Measurements from ENCODE around the gene TRMT61B.

Gene TRMT61B

DNA sequence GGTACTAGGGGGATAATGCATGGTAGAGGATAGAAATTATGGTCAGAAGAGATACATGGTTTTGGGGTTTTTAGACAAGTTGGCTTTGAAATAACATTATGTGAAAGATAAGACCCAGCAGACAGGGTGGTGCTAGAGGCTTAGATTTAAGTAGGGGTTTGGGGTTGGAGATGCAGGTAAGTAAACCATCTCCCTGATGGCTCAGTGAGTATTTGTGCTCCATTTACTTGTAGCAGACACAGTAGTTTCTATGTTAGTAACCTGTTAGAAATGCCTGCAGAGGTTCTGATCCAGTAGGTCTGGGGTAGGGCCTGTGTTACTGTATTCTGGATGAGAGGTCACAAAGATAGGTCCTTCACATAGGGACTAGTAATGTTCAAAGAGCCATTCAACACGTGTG, 38.1 kb upstream of the TRMT61B start:
- Histone ChIP-seq H3K9me3 (ENCODE audit: insufficient read depth, low read length) (no peaks in the 10 kb centered on the region), H3K4me2 (ENCODE audit: low read depth, low read length, poor library complexity, severe bottlenecking) (no peak overlapping the region), H2AFZ (ENCODE audit: low read depth, low read length, severe bottlenecking) (no peak overlapping the region), H3K27me3 (ENCODE audit: low read length) (no peaks in the 10 kb centered on the region), H3K27ac (ENCODE audit: low read depth, low read length) (no peak overlapping the region), H3F3A (ENCODE audit: insufficient read depth) (peaks cover 3% of the 10 kb centered on the region; the same call in 1 of the 2 replicates), H3K9me2 (replicated peaks; ENCODE audit: insufficient read depth, low read length) (no peaks in the 10 kb centered on the region), H3K79me2 (ENCODE audit: insufficient read depth, low read length) (peaks cover 92% of the 10 kb centered on the region), H3K36me3 (ENCODE audit: low read length) (peaks cover 50% of the 10 kb centered on the region), H3K4me3 (ENCODE audit: insufficient read depth, low read length, poor library complexity, severe bottlenecking) (no peak overlapping the region), H4K20me1 (ENCODE audit: low read depth, low read length) (peaks cover 47% of the 10 kb centered on the region), H3K9ac (ENCODE audit: low read length) (no peak overlapping the region)
- no peak for TF ChIP-seq EZH2phosphoT487 (conservative IDR thresholded peaks at IDR 0.05; ENCODE audit: low read length)

DNA sequence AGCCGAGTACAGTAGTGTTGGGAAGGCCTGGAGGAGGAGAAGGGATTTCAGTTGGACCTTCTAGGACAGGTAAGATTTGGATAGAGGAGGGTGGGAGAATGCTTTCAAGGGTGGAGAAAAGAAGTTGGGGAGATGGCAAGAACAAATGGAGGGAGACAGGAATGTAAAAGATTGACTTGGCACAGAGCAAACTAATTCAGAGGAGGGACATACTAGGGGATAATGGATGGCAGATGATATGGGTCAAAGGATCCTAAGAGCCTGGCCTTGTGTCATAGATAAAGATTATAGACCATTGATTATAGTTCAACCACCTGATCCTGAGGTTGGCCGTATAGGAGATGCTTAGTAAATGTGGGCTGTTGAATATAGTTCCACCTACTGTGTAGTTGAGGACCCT, 36.7 kb upstream of the TRMT61B start:
- no peak overlapping the region for H3K4me2 ChIP-seq (ENCODE audit: low read depth, low read length, poor library complexity, severe bottlenecking)
- peaks cover 55% of the 10 kb centered on the region for H3K36me3 ChIP-seq (ENCODE audit: low read length)
- H3K9me2 ChIP-seq (replicated peaks; ENCODE audit: insufficient read depth, low read length) = no peaks in the 10 kb centered on the region
- H3K9me3 ChIP-seq (ENCODE audit: insufficient read depth, low read length) = no peaks in the 10 kb centered on the region
- no peak overlapping the region for H3K9ac ChIP-seq (ENCODE audit: low read length)
- peaks cover 97% of the 10 kb centered on the region for H3K79me2 ChIP-seq (ENCODE audit: insufficient read depth, low read length)
- no peak overlapping the region for H3K4me3 ChIP-seq (ENCODE audit: insufficient read depth, low read length, poor library complexity, severe bottlenecking)
- no peaks in the 10 kb centered on the region for H3K27me3 ChIP-seq (ENCODE audit: low read length)
- H3K27ac ChIP-seq (ENCODE audit: low read depth, low read length) = no peak overlapping the region
- H4K20me1 ChIP-seq (ENCODE audit: low read depth, low read length) = peaks cover 59% of the 10 kb centered on the region
- no peak overlapping the region for H2AFZ ChIP-seq (ENCODE audit: low read depth, low read length, severe bottlenecking)
- TF ChIP-seq CTCF (IDR thresholded peaks at IDR 0.05; ENCODE audit: insufficient read depth, low read length, poor library complexity, severe bottlenecking) = no peak
- no peak for TF ChIP-seq EZH2phosphoT487 (conservative IDR thresholded peaks at IDR 0.05; ENCODE audit: low read length)
- peaks cover 8% of the 10 kb centered on the region; the same call in 1 of the 2 replicates for H3F3A ChIP-seq (ENCODE audit: insufficient read depth)

DNA sequence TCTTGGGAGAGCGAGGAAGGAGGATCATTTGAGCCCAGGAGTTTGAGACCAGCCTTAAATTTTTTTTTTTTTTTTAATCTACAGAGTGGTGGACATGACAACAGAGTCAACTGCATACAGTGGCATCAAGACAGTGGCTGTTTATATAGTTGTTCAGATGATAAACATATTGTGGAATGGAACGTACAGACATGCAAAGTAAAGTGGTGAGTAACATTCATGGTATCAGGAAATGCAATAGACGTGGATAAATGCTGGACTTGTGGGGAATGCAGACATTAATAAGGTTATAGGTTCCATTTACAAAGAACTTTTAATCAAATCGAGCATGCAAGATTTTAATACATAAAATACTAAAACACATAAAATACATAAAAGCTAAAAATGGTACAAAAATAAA, 36.3 kb upstream of the TRMT61B start:
- H2AFZ ChIP-seq (ENCODE audit: low read depth, low read length, severe bottlenecking) = no peak overlapping the region
- no peaks in the 10 kb centered on the region for H3K9me3 ChIP-seq (ENCODE audit: insufficient read depth, low read length)
- peaks cover 64% of the 10 kb centered on the region for H4K20me1 ChIP-seq (ENCODE audit: low read depth, low read length)
- H3K4me2 ChIP-seq (ENCODE audit: low read depth, low read length, poor library complexity, severe bottlenecking) = no peak overlapping the region
- H3F3A ChIP-seq (ENCODE audit: insufficient read depth) = peaks cover 8% of the 10 kb centered on the region; the same call in 1 of the 2 replicates
- peaks cover 97% of the 10 kb centered on the region for H3K79me2 ChIP-seq (ENCODE audit: insufficient read depth, low read length)
- H3K27ac ChIP-seq (ENCODE audit: low read depth, low read length) = no peak overlapping the region
- H3K36me3 ChIP-seq (ENCODE audit: low read length) = peaks cover 58% of the 10 kb centered on the region
- no peaks in the 10 kb centered on the region for H3K27me3 ChIP-seq (ENCODE audit: low read length)
- H3K4me3 ChIP-seq (ENCODE audit: insufficient read depth, low read length, poor library complexity, severe bottlenecking) = no peak overlapping the region
- TF ChIP-seq CTCF (IDR thresholded peaks at IDR 0.05; ENCODE audit: insufficient read depth, low read length, poor library complexity, severe bottlenecking) = no peak
- TF ChIP-seq EZH2phosphoT487 (conservative IDR thresholded peaks at IDR 0.05; ENCODE audit: low read length) = no peak
- no peak overlapping the region for H3K9ac ChIP-seq (ENCODE audit: low read length)
- no peaks in the 10 kb centered on the region for H3K9me2 ChIP-seq (replicated peaks; ENCODE audit: insufficient read depth, low read length)

DNA sequence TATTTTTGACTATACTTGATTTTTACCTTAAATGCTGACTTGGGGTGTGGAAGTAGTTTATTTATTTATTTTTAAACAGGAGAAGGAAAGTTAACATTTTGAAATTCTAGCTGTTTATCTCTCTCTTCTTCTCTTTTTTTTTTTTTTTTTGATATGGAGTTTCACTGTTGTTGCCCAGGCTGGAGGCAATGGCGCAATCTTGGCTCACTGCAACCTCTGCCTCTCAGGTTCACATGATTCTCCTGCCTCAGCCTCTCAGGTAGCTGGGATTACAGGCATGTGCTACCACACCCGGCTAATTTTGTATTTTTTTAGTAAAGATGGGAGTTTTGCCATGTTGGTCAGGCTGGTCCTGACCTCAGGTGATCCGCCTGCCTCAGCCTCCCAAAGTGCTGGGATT, 35.4 kb upstream of the TRMT61B start:
- Histone ChIP-seq H2AFZ (ENCODE audit: low read depth, low read length, severe bottlenecking) (no peak overlapping the region), H3K27me3 (ENCODE audit: low read length) (no peaks in the 10 kb centered on the region), H3K9me3 (ENCODE audit: insufficient read depth, low read length) (no peaks in the 10 kb centered on the region), H4K20me1 (ENCODE audit: low read depth, low read length) (peaks cover 72% of the 10 kb centered on the region), H3K27ac (ENCODE audit: low read depth, low read length) (no peak overlapping the region), H3K9me2 (replicated peaks; ENCODE audit: insufficient read depth, low read length) (no peaks in the 10 kb centered on the region), H3F3A (ENCODE audit: insufficient read depth) (peaks cover 8% of the 10 kb centered on the region; the same call in 1 of the 2 replicates), H3K36me3 (ENCODE audit: low read length) (peaks cover 56% of the 10 kb centered on the region), H3K9ac (ENCODE audit: low read length) (no peak overlapping the region), H3K4me3 (ENCODE audit: insufficient read depth, low read length, poor library complexity, severe bottlenecking) (no peak overlapping the region), H3K4me2 (ENCODE audit: low read depth, low read length, poor library complexity, severe bottlenecking) (no peak overlapping the region), H3K79me2 (ENCODE audit: insufficient read depth, low read length) (peaks cover 98% of the 10 kb centered on the region)
- TF ChIP-seq EZH2phosphoT487 (conservative IDR thresholded peaks at IDR 0.05; ENCODE audit: low read length) = no peak
- TF ChIP-seq CTCF (IDR thresholded peaks at IDR 0.05; ENCODE audit: insufficient read depth, low read length, poor library complexity, severe bottlenecking) = no peak
